Suprapubic skin (tissue), 4 donors: ENCODE results near the gene SGF29. TPM values are rescaled to one million over a fixed set of nuclear protein-coding genes. Genes with fewer than 3 reads are reported as not detected.

Experiments used
- DNase-seq, 2 donors: peaks; one replicate each; pipeline ENCODE4 v3.0.0-alpha.2; 2019; ENCODE audit warnings: low spot score in 2 of 2
- H3K27ac ChIP-seq: fragments of 200-600 bp; sonication (generic); one replicate; pipeline ENCODE4 v1.5.1; 2019
- H3K27me3 ChIP-seq: fragments of 200-600 bp; sonication (generic); one replicate; pipeline ENCODE4 v1.5.1; 2019
- H3K36me3 ChIP-seq: fragments of 200-600 bp; sonication (generic); one replicate; pipeline ENCODE4 v1.5.1; 2019
- H3K4me1 ChIP-seq: fragments of 200-600 bp; sonication (generic); one replicate; pipeline ENCODE4 v1.5.1; 2019
- H3K4me3 ChIP-seq: fragments of 200-600 bp; sonication (generic); one replicate; pipeline ENCODE4 v1.5.1; 2019; ENCODE audit warnings: mild to moderate bottlenecking
- H3K9me3 ChIP-seq: fragments of 200-600 bp; sonication (generic); one replicate; pipeline ENCODE4 v1.5.1; 2019
- CTCF ChIP-seq, 2 donors: fragments of 200-600 bp in 1 of 2; fragments of 450-650 bp in 1 of 2; sonication (generic) in 1 of 2; IDR thresholded peaks; one replicate each; pipeline ENCODE4 v1.5.1; 2016 to 2019; ENCODE audit warnings: antibody characterized with exemption in 2 of 2, mild to moderate bottlenecking in 1 of 2, moderate library complexity in 1 of 2
- EP300 ChIP-seq: sonication (generic); formaldehyde crosslinking; IDR thresholded peaks from one replicate; pipeline ENCODE4 v1.6.1; 2017; ENCODE audit warnings: antibody characterized with exemption
- POLR2A ChIP-seq, 2 donors: fragments of 450-650 bp; IDR thresholded peaks; one replicate each; pipeline ENCODE4 v1.6.1; 2017; ENCODE audit warnings: antibody characterized with exemption in 2 of 2, mild to moderate bottlenecking in 2 of 2, moderate library complexity in 2 of 2
- POLR2AphosphoS5 ChIP-seq, 3 donors: sonication (generic); formaldehyde crosslinking; IDR thresholded peaks; one replicate each; pipeline ENCODE4 v1.6.1; 2017; ENCODE audit warnings: antibody characterized with exemption in 3 of 3
- WGBS: methylation state at CpG from one replicate; pipeline ENCODE4 v1.1.5; 2018; 5-methylcytosine and 5-hydroxymethylcytosine counted together
- total RNA-seq, 4 donors: library from RNA; depleted of rRNA; stranded (reverse); fragments of >200 nt; gene quantifications; one replicate each; pipeline ENCODE4 v1.1.0, GENCODE V29; 2016

Gene SGF29
- total RNA-seq, 4 donors from 2014 or later = 20.2 to 36.1 (median 24.8) TPM

GRCh38 chr16:28573738-28574718 is 20.3 kb downstream of the SGF29 start:
- Histone ChIP-seq H3K27ac (no peak overlapping the region), H3K4me3 (no peak overlapping the region), H3K36me3 (no peaks in the 10 kb centered on the region), H3K9me3 (no peaks in the 10 kb centered on the region), H3K27me3 (no peaks in the 10 kb centered on the region), H3K4me1 (peaks cover 3% of the 10 kb centered on the region)
- no peak for DNase-seq
- 84% methylated on average over 13 of the region's 17 CpGs for WGBS
- no peak for TF ChIP-seq POLR2A (IDR thresholded peaks at IDR 0.05)
- no peak for TF ChIP-seq EP300
- no peak for TF ChIP-seq CTCF (IDR thresholded peaks at IDR 0.05)
- TF ChIP-seq POLR2AphosphoS5 (IDR thresholded peaks at IDR 0.05) = no peak

GRCh38 chr16:28574925-28575324 is 21.2 kb downstream of the SGF29 start:
- no peaks in the 10 kb centered on the region for H3K36me3 ChIP-seq

GRCh38 chr16:28575446-28576109 is 21.9 kb downstream of the SGF29 start:
- H3K9me3 ChIP-seq = no peaks in the 10 kb centered on the region
- H3K36me3 ChIP-seq = no peaks in the 10 kb centered on the region
- H3K27me3 ChIP-seq = no peaks in the 10 kb centered on the region
- TF ChIP-seq POLR2AphosphoS5 (IDR thresholded peaks at IDR 0.05) (no peak), CTCF (IDR thresholded peaks at IDR 0.05) (no peak), EP300 (no peak), POLR2A (IDR thresholded peaks at IDR 0.05) (no peak)
- H3K27ac ChIP-seq = no peak overlapping the region
- H3K4me1 ChIP-seq = peaks cover 3% of the 10 kb centered on the region
- DNase-seq = no peak
- no peak overlapping the region for H3K4me3 ChIP-seq
- WGBS = 94% methylated on average over 8 of the region's 8 CpGs

More at GRCh38 chr16:28574925-28575324, 21.2 kb downstream of the SGF29 start:
- WGBS = 83% methylated on average over 2 of the region's 2 CpGs
- Histone ChIP-seq H3K27ac (no peak overlapping the region), H3K4me1 (peaks cover 3% of the 10 kb centered on the region), H3K4me3 (no peak overlapping the region), H3K27me3 (no peaks in the 10 kb centered on the region), H3K9me3 (no peaks in the 10 kb centered on the region)
- DNase-seq = no peak
- TF ChIP-seq EP300 (no peak), POLR2AphosphoS5 (IDR thresholded peaks at IDR 0.05) (no peak), CTCF (IDR thresholded peaks at IDR 0.05) (no peak), POLR2A (IDR thresholded peaks at IDR 0.05) (no peak)

GRCh38 chr16:28580726-28581315 is 27.1 kb downstream of the SGF29 start:
- Histone ChIP-seq H3K4me1 (no peaks in the 10 kb centered on the region), H3K36me3 (peaks cover 40% of the 10 kb centered on the region), H3K27ac (no peak overlapping the region), H3K27me3 (no peaks in the 10 kb centered on the region), H3K4me3 (no peak overlapping the region), H3K9me3 (no peaks in the 10 kb centered on the region)
- 96% methylated on average over 15 of the region's 15 CpGs for WGBS
- DNase-seq = no peak
- TF ChIP-seq EP300 = no peak
- TF ChIP-seq CTCF (IDR thresholded peaks at IDR 0.05) = no peak
- no peak for TF ChIP-seq POLR2AphosphoS5 (IDR thresholded peaks at IDR 0.05)
- no peak for TF ChIP-seq POLR2A (IDR thresholded peaks at IDR 0.05)
